ENCODE results near the gene ATP6V1B1.
A peak's percentile ranks its signal among the peaks of the same experiment; 100 is the strongest.

Gene ATP6V1B1

DNA sequence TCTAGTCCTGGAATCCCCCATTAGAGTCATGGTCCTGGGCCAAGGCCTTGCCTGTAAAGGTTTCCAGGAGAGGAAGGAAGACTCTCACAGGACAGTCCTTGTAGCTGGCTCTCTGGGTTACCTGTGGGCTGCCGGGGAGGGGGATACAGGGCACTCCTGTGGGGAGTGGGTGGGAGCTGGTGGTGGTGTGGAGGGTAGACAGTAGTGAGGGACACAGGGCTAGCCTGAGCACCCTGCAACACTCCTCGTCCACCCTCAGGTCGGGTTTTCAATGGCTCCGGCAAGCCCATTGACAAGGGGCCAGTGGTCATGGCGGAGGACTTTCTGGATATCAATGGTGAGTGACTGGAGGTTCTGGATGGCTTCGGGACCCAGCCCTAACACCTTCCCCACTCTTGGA lies 23.1 kb downstream of the ATP6V1B1 start:
- ChIA-PET POLR2A (no interaction called here), CTCF (interaction anchor here (1.3 kb wide), 1 partner anchor 26 kb away, joined by 5 read pairs; no protein-coding TSS in a partner anchor)
- Histone ChIP-seq H3K27ac (ENCODE audit: insufficient read depth in 1 of 2, low read depth in 1 of 2, low read length in 2 of 2, poor library complexity in 1 of 2, severe bottlenecking in 2 of 2) (no peak overlapping the region), H3K36me3 (ENCODE audit: control insufficient read depth in 4 of 4, insufficient read depth in 4 of 4, low read length in 3 of 4) (no peaks in the 10 kb centered on the region), H3K27me3 (replicated peaks in 2 of 5; ENCODE audit: control insufficient read depth in 4 of 5, insufficient read depth in 5 of 5, low read length in 4 of 5) (peaks cover 1 to 36% (median 9%) of the 10 kb centered on the region in 5 experiments), H3K4me3 (ENCODE audit: control insufficient read depth in 1 of 7, extremely low read depth in 1 of 7, insufficient read depth in 4 of 7, low read depth in 2 of 7, low read length in 6 of 7) (no peak overlapping the region), H3K9me3 (ENCODE audit: control extremely low read depth in 1 of 5, control insufficient read depth in 4 of 5, insufficient read depth in 2 of 5, low read depth in 1 of 5, low read length in 4 of 5) (no peaks in the 10 kb centered on the region), H3K4me1 (ENCODE audit: control extremely low read depth in 1 of 4, control insufficient read depth in 4 of 4, insufficient read depth in 4 of 4, low read length in 3 of 4) (peaks cover 4 to 16% (median 15%) of the 10 kb centered on the region in 4 experiments)
- no peak for DNase-seq
- WGBS (ENCODE audit: insufficient coverage), result 86% methylated on average over 1 of the region's 6 CpGs

GRCh38 chr2:70959271-70959761 lies 23.6 kb downstream of the ATP6V1B1 start:
- no peak for DNase-seq
- ChIA-PET POLR2A (no interaction called here), CTCF (interaction anchor here (2.9 to 8.6 kb wide), 3 partner anchors 12 to 89 kb away, joined by 10 to 181 read pairs (median 41); partner anchors contain the start of gene ANKRD53)
- Histone ChIP-seq H3K9me3 (ENCODE audit: control extremely low read depth in 1 of 5, control insufficient read depth in 4 of 5, insufficient read depth in 2 of 5, low read depth in 1 of 5, low read length in 4 of 5) (no peaks in the 10 kb centered on the region), H3K27me3 (replicated peaks in 2 of 5; ENCODE audit: control insufficient read depth in 4 of 5, insufficient read depth in 5 of 5, low read length in 4 of 5) (peaks cover 6 to 37% (median 11%) of the 10 kb centered on the region in 5 experiments), H3K4me1 (ENCODE audit: control extremely low read depth in 1 of 4, control insufficient read depth in 4 of 4, insufficient read depth in 4 of 4, low read length in 3 of 4) (peaks cover 4 to 16% (median 15%) of the 10 kb centered on the region in 4 experiments), H3K36me3 (ENCODE audit: control insufficient read depth in 4 of 4, insufficient read depth in 4 of 4, low read length in 3 of 4) (no peaks in the 10 kb centered on the region), H3K4me3 (ENCODE audit: control insufficient read depth in 1 of 7, extremely low read depth in 1 of 7, insufficient read depth in 4 of 7, low read depth in 2 of 7, low read length in 6 of 7) (no peak overlapping the region), H3K27ac (ENCODE audit: insufficient read depth in 1 of 2, low read depth in 1 of 2, low read length in 2 of 2, poor library complexity in 1 of 2, severe bottlenecking in 2 of 2) (no peak overlapping the region)
- WGBS (ENCODE audit: insufficient coverage), result 97% methylated on average over 9 of the region's 9 CpGs

DNA sequence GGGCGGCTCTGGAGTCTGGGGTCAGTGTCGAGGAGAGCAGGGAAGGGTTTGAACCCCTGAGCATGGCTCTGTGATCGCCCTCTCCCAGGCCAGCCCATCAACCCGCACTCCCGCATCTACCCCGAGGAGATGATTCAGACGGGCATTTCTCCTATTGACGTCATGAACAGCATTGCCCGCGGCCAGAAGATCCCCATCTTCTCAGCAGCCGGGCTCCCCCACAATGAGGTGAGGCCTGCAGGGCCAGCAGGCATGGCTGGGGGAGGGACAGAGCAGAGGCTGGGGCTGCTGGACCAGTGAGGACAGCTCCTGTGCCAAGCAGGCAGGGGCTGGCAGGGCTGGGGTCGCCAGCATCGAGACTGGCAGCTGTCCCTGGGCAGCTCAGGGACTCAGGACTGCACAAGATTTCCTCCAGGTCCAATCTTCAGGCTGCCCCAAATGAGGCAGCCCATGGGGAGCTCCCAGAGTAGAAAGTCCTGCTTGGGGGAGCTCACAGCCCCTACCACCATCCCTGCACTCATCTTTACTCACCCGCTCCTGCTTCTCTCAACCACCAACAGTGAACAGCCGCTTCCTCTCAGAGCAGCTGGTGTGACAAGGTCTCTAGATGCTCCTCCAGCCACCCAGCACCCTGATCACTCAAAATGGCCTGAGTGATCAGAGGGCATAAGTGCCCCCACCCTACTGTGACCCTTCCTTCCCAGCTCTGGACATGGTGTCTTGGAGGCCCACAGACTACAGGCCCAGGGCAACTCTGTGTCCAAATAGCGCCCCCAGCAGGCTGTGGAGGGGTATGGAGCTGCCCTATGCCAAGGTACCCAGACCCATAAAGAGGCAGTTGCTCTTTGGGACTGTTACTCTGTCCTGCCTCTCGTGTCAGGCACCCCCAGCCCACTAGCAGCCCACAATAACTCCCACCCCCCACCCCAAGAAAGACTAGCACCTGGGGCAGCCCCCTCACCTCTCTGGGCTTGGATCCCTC lies 24.4 kb downstream of the ATP6V1B1 start:
- CTCF ChIA-PET, result interaction anchor here (0.7 to 8.6 kb wide), 7 partner anchors 8 to 98 kb away, joined by 3 to 181 read pairs (median 10); partner anchors contain the start of gene ANKRD53
- Histone ChIP-seq H3K36me3 (ENCODE audit: control insufficient read depth in 4 of 4, insufficient read depth in 4 of 4, low read length in 3 of 4) (no peaks in the 10 kb centered on the region), H3K9me3 (ENCODE audit: control extremely low read depth in 1 of 5, control insufficient read depth in 4 of 5, insufficient read depth in 2 of 5, low read depth in 1 of 5, low read length in 4 of 5) (no peaks in the 10 kb centered on the region), H3K27me3 (replicated peaks in 2 of 5; ENCODE audit: control insufficient read depth in 4 of 5, insufficient read depth in 5 of 5, low read length in 4 of 5) (peaks cover 3 to 36% (median 15%) of the 10 kb centered on the region in 5 experiments), H3K4me1 (ENCODE audit: control extremely low read depth in 1 of 4, control insufficient read depth in 4 of 4, insufficient read depth in 4 of 4, low read length in 3 of 4) (peaks cover 4 to 22% (median 20%) of the 10 kb centered on the region in 4 experiments), H3K4me3 (ENCODE audit: control insufficient read depth in 1 of 7, extremely low read depth in 1 of 7, insufficient read depth in 4 of 7, low read depth in 2 of 7, low read length in 6 of 7) (no peak overlapping the region), H3K27ac (ENCODE audit: insufficient read depth in 1 of 2, low read depth in 1 of 2, low read length in 2 of 2, poor library complexity in 1 of 2, severe bottlenecking in 2 of 2) (no peak overlapping the region)
- DNase-seq, result peak in 1 of 3 donors; percentile 26
- POLR2A ChIA-PET, result no interaction called here
- 97% methylated on average over 15 of the region's 17 CpGs for WGBS (ENCODE audit: insufficient coverage)

GRCh38 chr2:70960833-70961647 lies 25.3 kb downstream of the ATP6V1B1 start:
- Histone ChIP-seq H3K27ac (ENCODE audit: insufficient read depth in 1 of 2, low read depth in 1 of 2, low read length in 2 of 2, poor library complexity in 1 of 2, severe bottlenecking in 2 of 2) (no peak overlapping the region), H3K27me3 (replicated peaks in 2 of 5; ENCODE audit: control insufficient read depth in 4 of 5, insufficient read depth in 5 of 5, low read length in 4 of 5) (peaks cover 3 to 39% (median 15%) of the 10 kb centered on the region in 5 experiments), H3K4me3 (ENCODE audit: control insufficient read depth in 1 of 7, extremely low read depth in 1 of 7, insufficient read depth in 4 of 7, low read depth in 2 of 7, low read length in 6 of 7) (no peak overlapping the region), H3K36me3 (ENCODE audit: control insufficient read depth in 4 of 4, insufficient read depth in 4 of 4, low read length in 3 of 4) (no peaks in the 10 kb centered on the region), H3K4me1 (ENCODE audit: control extremely low read depth in 1 of 4, control insufficient read depth in 4 of 4, insufficient read depth in 4 of 4, low read length in 3 of 4) (peaks cover 4 to 25% (median 23%) of the 10 kb centered on the region in 4 experiments), H3K9me3 (ENCODE audit: control extremely low read depth in 1 of 5, control insufficient read depth in 4 of 5, insufficient read depth in 2 of 5, low read depth in 1 of 5, low read length in 4 of 5) (no peaks in the 10 kb centered on the region)
- ChIA-PET POLR2A (no interaction called here), CTCF (interaction anchor here (0.7 to 8.6 kb wide), 8 partner anchors 9 to 99 kb away, joined by 3 to 181 read pairs (median 8); partner anchors contain the start of gene ANKRD53)
- WGBS (ENCODE audit: insufficient coverage), result 87% methylated on average over 11 of the region's 14 CpGs
- no peak for DNase-seq

DNA sequence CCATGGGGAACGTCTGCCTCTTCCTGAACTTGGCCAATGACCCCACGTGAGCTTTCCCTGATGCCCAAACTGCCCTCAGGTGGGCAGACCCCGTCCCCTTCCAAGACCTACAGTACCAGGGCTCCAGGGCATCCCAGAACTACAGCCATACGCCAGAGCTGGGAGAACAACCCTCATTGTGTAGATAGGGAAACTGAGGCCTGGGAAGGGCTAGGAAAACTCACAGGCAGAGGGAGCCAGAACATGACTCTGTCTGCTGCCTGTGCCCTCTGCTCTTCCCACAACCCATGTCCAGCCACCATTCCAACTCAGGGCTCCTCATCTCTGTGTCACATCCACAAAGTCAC lies 25.9 kb downstream of the ATP6V1B1 start:
- Histone ChIP-seq H3K4me3 (ENCODE audit: control insufficient read depth in 1 of 7, extremely low read depth in 1 of 7, insufficient read depth in 4 of 7, low read depth in 2 of 7, low read length in 6 of 7) (no peak overlapping the region), H3K4me1 (ENCODE audit: control extremely low read depth in 1 of 4, control insufficient read depth in 4 of 4, insufficient read depth in 4 of 4, low read length in 3 of 4) (peaks cover 4 to 25% (median 23%) of the 10 kb centered on the region in 4 experiments), H3K36me3 (ENCODE audit: control insufficient read depth in 4 of 4, insufficient read depth in 4 of 4, low read length in 3 of 4) (no peaks in the 10 kb centered on the region), H3K27me3 (replicated peaks in 2 of 5; ENCODE audit: control insufficient read depth in 4 of 5, insufficient read depth in 5 of 5, low read length in 4 of 5) (peaks cover 3 to 39% (median 15%) of the 10 kb centered on the region in 5 experiments), H3K27ac (ENCODE audit: insufficient read depth in 1 of 2, low read depth in 1 of 2, low read length in 2 of 2, poor library complexity in 1 of 2, severe bottlenecking in 2 of 2) (no peak overlapping the region), H3K9me3 (ENCODE audit: control extremely low read depth in 1 of 5, control insufficient read depth in 4 of 5, insufficient read depth in 2 of 5, low read depth in 1 of 5, low read length in 4 of 5) (no peaks in the 10 kb centered on the region)
- WGBS (ENCODE audit: insufficient coverage), result 93% methylated on average over 3 of the region's 4 CpGs
- DNase-seq, result no peak
- CTCF ChIA-PET, result interaction anchor here (1.2 to 8.6 kb wide), 6 partner anchors 9 to 91 kb away, joined by 3 to 181 read pairs (median 26); partner anchors contain the start of gene ANKRD53
- POLR2A ChIA-PET, result no interaction called here

DNA sequence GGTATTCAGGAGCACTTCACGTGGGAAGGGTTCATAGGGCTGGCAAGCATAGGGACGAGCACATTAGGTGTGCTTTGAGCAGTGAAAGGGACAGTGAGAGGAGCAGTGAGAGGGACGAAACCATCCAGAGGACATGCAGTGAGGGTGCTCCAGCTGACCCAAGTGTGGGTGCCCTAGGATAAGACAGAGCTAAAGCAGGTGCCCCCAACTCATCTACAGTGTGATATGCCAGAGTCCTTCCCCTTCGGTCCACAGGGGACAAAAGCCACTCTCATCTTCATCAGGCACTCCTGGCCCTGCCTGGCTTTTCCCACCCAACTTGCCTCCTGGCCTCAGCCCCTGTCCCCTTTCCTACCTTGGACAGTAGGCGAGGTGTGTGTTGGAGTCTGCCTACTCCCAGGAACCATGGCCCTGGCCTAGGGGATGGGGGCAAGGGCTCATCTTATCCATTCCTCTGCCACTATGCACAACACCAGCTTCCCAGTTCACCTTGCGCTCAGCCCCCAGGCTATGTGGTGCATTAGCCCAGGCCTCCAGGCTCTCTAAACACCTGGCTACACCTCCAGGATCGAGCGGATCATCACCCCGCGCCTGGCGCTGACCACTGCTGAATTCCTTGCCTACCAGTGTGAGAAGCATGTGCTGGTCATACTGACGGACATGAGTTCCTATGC lies 26.6 kb downstream of the ATP6V1B1 start:
- Histone ChIP-seq H3K27ac (ENCODE audit: insufficient read depth in 1 of 2, low read depth in 1 of 2, low read length in 2 of 2, poor library complexity in 1 of 2, severe bottlenecking in 2 of 2) (no peak overlapping the region), H3K9me3 (ENCODE audit: control extremely low read depth in 1 of 5, control insufficient read depth in 4 of 5, insufficient read depth in 2 of 5, low read depth in 1 of 5, low read length in 4 of 5) (no peaks in the 10 kb centered on the region), H3K4me1 (ENCODE audit: control extremely low read depth in 1 of 4, control insufficient read depth in 4 of 4, insufficient read depth in 4 of 4, low read length in 3 of 4) (peaks cover 2 to 24% (median 21%) of the 10 kb centered on the region in 4 experiments), H3K36me3 (ENCODE audit: control insufficient read depth in 4 of 4, insufficient read depth in 4 of 4, low read length in 3 of 4) (no peaks in the 10 kb centered on the region), H3K27me3 (replicated peaks in 2 of 5; ENCODE audit: control insufficient read depth in 4 of 5, insufficient read depth in 5 of 5, low read length in 4 of 5) (peaks cover 3 to 45% (median 15%) of the 10 kb centered on the region in 5 experiments), H3K4me3 (ENCODE audit: control insufficient read depth in 1 of 7, extremely low read depth in 1 of 7, insufficient read depth in 4 of 7, low read depth in 2 of 7, low read length in 6 of 7) (no peak overlapping the region)
- ChIA-PET CTCF (interaction anchor here (1.2 to 8.6 kb wide), 6 partner anchors 10 to 92 kb away, joined by 3 to 181 read pairs (median 26); partner anchors contain the start of gene ANKRD53), POLR2A (no interaction called here)
- WGBS (ENCODE audit: insufficient coverage), result 90% methylated on average over 10 of the region's 12 CpGs
- DNase-seq, result no peak
